C4-2B (cell line): ENCODE results near the gene PCDHGB7.
"Not testable (repeated sequence)": the region's sequence is repeated elsewhere in the genome, so short reads cannot be mapped to it uniquely, and the experiment has no call there.

ENCODE experiments used
- ZFX ChIP-seq: fragments of 450-650 bp; IDR thresholded peaks from 2 replicates; pipeline ENCODE4 v1.6.1; 2017
- TF ChIP-seq, protein P1 (sequence below): fragments of 450-650 bp; conservative IDR thresholded peaks from 2 replicates; pipeline ENCODE4 v1.5.1; 2017; ENCODE audit warnings: mild to moderate bottlenecking

DNA sequence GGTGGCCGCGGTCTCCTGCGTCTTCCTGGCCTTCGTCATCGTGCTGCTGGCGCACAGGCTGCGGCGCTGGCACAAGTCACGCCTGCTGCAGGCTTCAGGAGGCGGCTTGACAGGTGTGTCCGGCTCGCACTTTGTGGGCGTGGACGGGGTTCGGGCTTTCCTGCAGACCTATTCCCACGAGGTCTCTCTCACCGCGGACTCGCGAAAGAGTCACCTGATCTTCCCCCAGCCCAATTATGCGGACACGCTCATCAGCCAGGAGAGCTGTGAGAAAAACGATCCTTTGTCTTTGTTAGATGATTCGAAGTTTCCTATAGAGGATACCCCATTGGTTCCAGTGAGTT is 2.2 kb upstream of the PCDHGB7 start:
- TF ChIP-seq, protein P1, sequence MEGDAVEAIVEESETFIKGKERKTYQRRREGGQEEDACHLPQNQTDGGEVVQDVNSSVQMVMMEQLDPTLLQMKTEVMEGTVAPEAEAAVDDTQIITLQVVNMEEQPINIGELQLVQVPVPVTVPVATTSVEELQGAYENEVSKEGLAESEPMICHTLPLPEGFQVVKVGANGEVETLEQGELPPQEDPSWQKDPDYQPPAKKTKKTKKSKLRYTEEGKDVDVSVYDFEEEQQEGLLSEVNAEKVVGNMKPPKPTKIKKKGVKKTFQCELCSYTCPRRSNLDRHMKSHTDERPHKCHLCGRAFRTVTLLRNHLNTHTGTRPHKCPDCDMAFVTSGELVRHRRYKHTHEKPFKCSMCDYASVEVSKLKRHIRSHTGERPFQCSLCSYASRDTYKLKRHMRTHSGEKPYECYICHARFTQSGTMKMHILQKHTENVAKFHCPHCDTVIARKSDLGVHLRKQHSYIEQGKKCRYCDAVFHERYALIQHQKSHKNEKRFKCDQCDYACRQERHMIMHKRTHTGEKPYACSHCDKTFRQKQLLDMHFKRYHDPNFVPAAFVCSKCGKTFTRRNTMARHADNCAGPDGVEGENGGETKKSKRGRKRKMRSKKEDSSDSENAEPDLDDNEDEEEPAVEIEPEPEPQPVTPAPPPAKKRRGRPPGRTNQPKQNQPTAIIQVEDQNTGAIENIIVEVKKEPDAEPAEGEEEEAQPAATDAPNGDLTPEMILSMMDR: not testable (repeated sequence)
- TF ChIP-seq ZFX: not testable (repeated sequence)
